Smooth muscle cell (in vitro differentiated cells): ENCODE results near the gene RFX2. TPM values are rescaled to one million over a fixed set of nuclear protein-coding genes. Genes with fewer than 3 reads are reported as not detected.

Experiments used
- DNase-seq: peaks from one replicate; lab custom pipeline; 2025; ENCODE audit not compliant: unreplicated experiment; lab: John Stamatoyannopoulos, UW
- H2AFZ ChIP-seq: fragments of 200-600 bp; sonication (generic); 2 replicates; pipeline ENCODE4 v1.6.0; 2016; ENCODE audit warnings: antibody characterized with exemption, low read depth, mild to moderate bottlenecking
- H3F3A ChIP-seq: fragments of 200-600 bp; sonication (generic); 2 replicates; pipeline ENCODE4 v1.6.0; 2017; ENCODE audit warnings: antibody characterized with exemption, low read depth
- H3K27ac ChIP-seq: fragments of 200-600 bp; sonication (generic); 2 replicates; pipeline ENCODE4 v1.5.1; 2016; ENCODE audit warnings: low read depth, mild to moderate bottlenecking
- H3K27me3 ChIP-seq: fragments of 200-600 bp; sonication (generic); 2 replicates; pipeline ENCODE4 v1.6.1; 2016; ENCODE audit warnings: low read depth, mild to moderate bottlenecking
- H3K36me3 ChIP-seq: fragments of 200-600 bp; sonication (generic); 2 replicates; pipeline ENCODE4 v1.5.1; 2016; ENCODE audit warnings: low read depth
- H3K4me1 ChIP-seq: fragments of 200-600 bp; sonication (generic); 2 replicates; pipeline ENCODE4 v1.5.1; 2016; ENCODE audit warnings: low read depth
- H3K4me2 ChIP-seq: fragments of 200-600 bp; sonication (generic); 2 replicates; pipeline ENCODE4 v1.6.0; 2016; ENCODE audit warnings: mild to moderate bottlenecking
- H3K4me3 ChIP-seq: fragments of 200-600 bp; sonication (generic); 2 replicates; pipeline ENCODE4 v1.5.1; 2016; ENCODE audit warnings: mild to moderate bottlenecking
- H3K79me2 ChIP-seq: fragments of 200-600 bp; sonication (generic); 2 replicates; pipeline ENCODE4 v1.6.0; 2016; ENCODE audit warnings: low read depth, mild to moderate bottlenecking
- H3K9ac ChIP-seq: fragments of 200-600 bp; sonication (generic); 2 replicates; pipeline ENCODE4 v1.6.0; 2016; ENCODE audit warnings: low read depth
- H3K9me3 ChIP-seq: fragments of 200-600 bp; sonication (generic); replicated peaks from 2 replicates; pipeline ENCODE4 v1.5.1; 2016; ENCODE audit warnings: low read depth
- H4K20me1 ChIP-seq: fragments of 200-600 bp; sonication (generic); 2 replicates; pipeline ENCODE4 v1.6.0; 2016; ENCODE audit warnings: low read depth
- WGBS: methylation state at CpG from one replicate; pipeline ENCODE4 v1.1.7; 2016; ENCODE audit warnings: low lambda C conversion rate; 5-methylcytosine and 5-hydroxymethylcytosine counted together
- polyA plus RNA-seq: library from polyadenylated mRNA; unstranded; fragments of >200 nt; fragmentation: Nextera tagmentation; extraction: Ambion mirVana; gene quantifications from 2 replicates; pipeline ENCODE4 v1.2.1, GENCODE V29; 2016
- total RNA-seq: library from RNA; depleted of rRNA; stranded (reverse); fragments of >200 nt; gene quantifications from 2 replicates; pipeline ENCODE4 v1.2.3, GENCODE V29; 2014
- TF ChIP-seq, protein P1 (sequence below): fragments of 200-600 bp; sonication (generic); IDR thresholded peaks from 2 replicates; pipeline ENCODE4 v1.5.1; 2017; ENCODE audit warnings: borderline replicate concordance, mild to moderate bottlenecking, antibody characterized with exemption; ENCODE audit not compliant: insufficient read depth, poor library complexity, severe bottlenecking

RFX2 gene
- total and polyA plus RNA-seq, 2 experiments from 2014 or later = 4.7 to 7.5 TPM

DNA sequence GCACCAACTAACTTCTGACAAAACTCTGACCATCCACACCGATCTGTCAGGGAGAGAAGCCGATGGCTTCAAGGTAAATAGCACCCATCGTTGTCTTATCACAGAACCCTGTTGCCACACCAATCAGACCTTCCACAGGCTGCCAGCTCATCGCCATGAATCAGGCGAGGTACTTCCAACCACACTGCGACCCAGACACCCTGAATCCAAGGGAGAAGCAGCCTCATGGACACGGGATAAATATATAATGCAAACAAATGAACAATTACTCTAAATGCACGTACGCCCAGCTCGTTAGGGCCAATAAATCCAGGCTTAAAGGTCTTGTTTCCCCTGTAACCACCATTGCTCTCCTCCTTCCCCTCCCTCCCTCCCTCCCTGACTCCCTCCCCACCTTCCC is 153.1 kb downstream of the RFX2 start:
- Histone ChIP-seq H3K27ac (no peak overlapping the region), H3K9me3 (no peaks in the 10 kb centered on the region), H3K4me1 (peaks cover 31% of the 10 kb centered on the region), H2AFZ (no peak overlapping the region), H3K79me2 (peaks cover 91% of the 10 kb centered on the region), H3F3A (peaks cover 14% of the 10 kb centered on the region), H3K9ac (no peak overlapping the region), H4K20me1 (peaks cover 100% of the 10 kb centered on the region), H3K27me3 (no peaks in the 10 kb centered on the region), H3K36me3 (no peaks in the 10 kb centered on the region), H3K4me2 (no peak overlapping the region), H3K4me3 (no peak overlapping the region)
- whole genome bisulfite sequencing = 77% methylated on average over 10 of the region's 10 CpGs
- TF ChIP-seq, protein P1, sequence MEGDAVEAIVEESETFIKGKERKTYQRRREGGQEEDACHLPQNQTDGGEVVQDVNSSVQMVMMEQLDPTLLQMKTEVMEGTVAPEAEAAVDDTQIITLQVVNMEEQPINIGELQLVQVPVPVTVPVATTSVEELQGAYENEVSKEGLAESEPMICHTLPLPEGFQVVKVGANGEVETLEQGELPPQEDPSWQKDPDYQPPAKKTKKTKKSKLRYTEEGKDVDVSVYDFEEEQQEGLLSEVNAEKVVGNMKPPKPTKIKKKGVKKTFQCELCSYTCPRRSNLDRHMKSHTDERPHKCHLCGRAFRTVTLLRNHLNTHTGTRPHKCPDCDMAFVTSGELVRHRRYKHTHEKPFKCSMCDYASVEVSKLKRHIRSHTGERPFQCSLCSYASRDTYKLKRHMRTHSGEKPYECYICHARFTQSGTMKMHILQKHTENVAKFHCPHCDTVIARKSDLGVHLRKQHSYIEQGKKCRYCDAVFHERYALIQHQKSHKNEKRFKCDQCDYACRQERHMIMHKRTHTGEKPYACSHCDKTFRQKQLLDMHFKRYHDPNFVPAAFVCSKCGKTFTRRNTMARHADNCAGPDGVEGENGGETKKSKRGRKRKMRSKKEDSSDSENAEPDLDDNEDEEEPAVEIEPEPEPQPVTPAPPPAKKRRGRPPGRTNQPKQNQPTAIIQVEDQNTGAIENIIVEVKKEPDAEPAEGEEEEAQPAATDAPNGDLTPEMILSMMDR = no peak
- DNase-seq = no peak

DNA sequence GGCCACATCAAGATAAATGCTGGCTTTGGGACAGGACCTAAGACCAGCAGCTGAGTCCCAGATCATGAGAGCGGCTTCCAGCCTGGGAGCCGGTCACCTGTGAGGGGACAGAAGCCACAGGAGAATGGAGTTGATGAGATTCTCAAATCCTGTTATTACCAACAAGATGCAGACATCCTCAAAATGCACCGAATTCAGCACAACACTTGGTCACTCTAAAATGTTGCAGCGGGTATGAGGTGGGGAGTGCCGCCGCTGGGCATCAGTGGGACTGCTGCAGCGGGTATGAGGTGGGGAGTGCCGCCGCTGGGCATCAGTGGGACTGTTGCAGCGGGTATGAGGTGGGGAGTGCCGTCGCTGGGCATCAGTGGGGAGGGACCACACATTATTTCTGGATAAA is 153.6 kb downstream of the RFX2 start:
- Histone ChIP-seq H3K36me3 (no peaks in the 10 kb centered on the region), H4K20me1 (peaks cover 100% of the 10 kb centered on the region), H3K4me3 (no peak overlapping the region), H3K27ac (no peak overlapping the region), H3K9me3 (no peaks in the 10 kb centered on the region), H3K4me2 (no peak overlapping the region), H3F3A (peaks cover 14% of the 10 kb centered on the region), H3K79me2 (peaks cover 91% of the 10 kb centered on the region), H2AFZ (no peak overlapping the region), H3K9ac (no peak overlapping the region), H3K4me1 (peaks cover 35% of the 10 kb centered on the region), H3K27me3 (no peaks in the 10 kb centered on the region)
- no peak for DNase-seq
- 96% methylated on average over 12 of the region's 12 CpGs for WGBS
- TF ChIP-seq, protein P1 = no peak

GRCh38 chr19:5956323-5956722 is 154.0 kb downstream of the RFX2 start:
- peaks cover 39% of the 10 kb centered on the region for H3K4me1 ChIP-seq
- H3K9ac ChIP-seq = no peak overlapping the region
- TF ChIP-seq, protein P1 = no peak
- 88% methylated on average over 3 of the region's 3 CpGs for WGBS
- H3K9me3 ChIP-seq = no peaks in the 10 kb centered on the region
- no peak overlapping the region for H3K4me2 ChIP-seq
- H4K20me1 ChIP-seq = peaks cover 100% of the 10 kb centered on the region
- no peak overlapping the region for H3K27ac ChIP-seq
- H3K36me3 ChIP-seq = no peaks in the 10 kb centered on the region
- H3K79me2 ChIP-seq = peaks cover 91% of the 10 kb centered on the region
- peaks cover 14% of the 10 kb centered on the region for H3F3A ChIP-seq
- DNase-seq = no peak
- H2AFZ ChIP-seq = no peak overlapping the region
- H3K4me3 ChIP-seq = no peak overlapping the region
- H3K27me3 ChIP-seq = no peaks in the 10 kb centered on the region

- WGBS = 53% methylated on average over 3 of the region's 3 CpGs
- TF ChIP-seq, protein P1 = no peak
- peak overlapping the region; percentile 77 for H3K27ac ChIP-seq
Measured at GRCh38 chr19:5955636-5955935, 154.7 kb downstream of the RFX2 start.

More at GRCh38 chr19:5955636-5955935, 154.7 kb downstream of the RFX2 start:
- Histone ChIP-seq H3K4me2 (no peak overlapping the region), H3K9me3 (no peaks in the 10 kb centered on the region), H3K36me3 (no peaks in the 10 kb centered on the region), H3K9ac (no peak overlapping the region), H3K27me3 (no peaks in the 10 kb centered on the region), H3F3A (peaks cover 14% of the 10 kb centered on the region), H4K20me1 (peaks cover 100% of the 10 kb centered on the region), H2AFZ (no peak overlapping the region), H3K4me3 (no peak overlapping the region), H3K4me1 (peaks cover 47% of the 10 kb centered on the region), H3K79me2 (peaks cover 92% of the 10 kb centered on the region)
- no peak for DNase-seq
